GM19438 (cell line): ENCODE data around the gene OLFML3.

Experiments
- ATAC-seq: cut with Tn5 transposase; IDR thresholded peaks from one replicate; pipeline ENCODE4 v1.9.1; 2021; ENCODE audit warnings: low read depth; ENCODE audit not compliant: unreplicated experiment

Gene OLFML3

GRCh38 chr1:114021665-114022099 is 42.4 kb downstream of the OLFML3 start:
- no peak for ATAC-seq

DNA sequence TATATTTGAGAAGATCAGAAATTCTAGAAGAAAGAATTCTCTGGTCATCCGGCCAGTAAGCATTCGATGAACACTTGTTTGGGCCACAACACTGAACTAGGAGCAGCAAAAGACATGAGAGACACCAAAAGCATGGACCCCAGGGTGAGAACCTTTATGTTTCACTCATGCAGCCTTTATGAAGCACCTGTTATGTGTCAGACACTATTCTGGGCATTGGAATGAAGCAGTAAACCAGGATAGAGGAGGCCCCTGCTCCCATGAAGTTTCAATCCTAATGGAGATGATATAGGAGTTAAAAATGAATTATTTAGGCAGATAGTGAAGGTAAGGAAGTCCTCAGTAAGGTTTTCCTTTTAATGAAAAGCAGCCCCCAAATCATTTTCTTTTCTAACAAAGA is 43.6 kb downstream of the OLFML3 start:
- ATAC-seq, result no peak

DNA sequence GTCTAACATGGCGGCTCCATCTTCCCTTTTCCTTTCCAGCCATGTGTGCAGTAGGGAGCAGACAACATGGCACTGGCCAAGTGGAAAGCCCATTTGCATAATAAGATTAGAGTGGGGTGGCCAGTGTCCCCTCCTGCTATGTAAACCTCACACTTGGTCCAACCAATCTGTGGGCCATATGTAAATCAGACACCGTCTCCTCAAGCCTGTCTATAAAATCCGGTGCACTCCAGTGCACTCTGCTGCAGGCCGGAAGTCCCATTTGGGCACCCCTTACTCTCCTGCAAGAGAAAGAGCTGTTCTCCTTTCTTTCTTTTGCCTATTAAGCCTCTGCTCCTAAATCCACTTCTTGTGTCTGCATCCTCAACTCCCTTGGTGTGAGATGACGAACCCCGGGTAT is 44.1 kb downstream of the OLFML3 start:
- ATAC-seq, result no peak

DNA sequence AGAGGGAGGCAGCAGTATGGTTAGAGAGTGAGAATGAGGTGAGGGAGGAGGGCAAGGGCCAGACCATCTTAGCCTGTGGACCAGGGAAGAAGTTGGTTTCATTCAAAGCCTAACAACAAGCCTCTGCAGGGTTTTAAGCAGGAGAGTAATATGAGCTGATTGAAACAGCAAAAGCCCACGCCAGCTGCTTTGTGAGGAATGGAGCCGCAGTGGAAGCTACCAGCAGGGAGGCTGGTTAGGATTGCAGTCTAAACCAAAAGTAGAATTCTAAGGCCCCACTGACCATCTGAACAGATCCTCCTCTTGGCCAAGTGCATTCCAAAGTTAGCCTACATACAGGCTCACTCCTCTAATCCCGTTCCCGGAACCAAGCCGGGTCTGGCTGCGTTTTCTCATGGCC is 44.8 kb downstream of the OLFML3 start:
- no peak for ATAC-seq

GRCh38 chr1:114025609-114026401 is 46.5 kb downstream of the OLFML3 start:
- no peak for ATAC-seq

DNA sequence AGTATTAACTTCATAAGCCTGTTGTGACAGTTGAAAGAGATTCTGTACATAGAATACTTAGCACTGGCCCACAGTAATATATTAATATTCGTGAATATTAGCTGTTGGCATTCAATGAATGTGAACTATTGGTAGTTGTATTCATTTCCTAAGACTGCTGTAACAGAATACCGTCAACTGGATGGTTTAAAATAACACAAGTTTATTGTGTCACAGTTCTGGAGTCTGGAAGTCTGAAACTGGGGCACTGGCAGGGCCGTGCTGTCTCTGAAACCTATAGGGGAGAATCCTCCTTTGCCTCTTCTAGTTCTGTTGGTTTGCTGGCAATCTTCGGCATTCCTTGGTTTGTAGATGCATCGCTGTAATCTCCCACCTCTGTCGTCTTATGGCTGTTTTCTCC is 47.5 kb downstream of the OLFML3 start:
- ATAC-seq, result no peak
